GM20000 (cell line): ENCODE results near the gene TNKS2.
A peak's percentile ranks its signal among the peaks of the same experiment; 100 is the strongest.

Source experiments
- DNase-seq: peaks from one replicate; pipeline ENCODE4 v3.0.0; 2012; ENCODE audit warnings: low spot score
- CTCF ChIP-seq: IDR thresholded peaks from 2 replicates; pipeline ENCODE4 v1.5.1; 2012; ENCODE audit warnings: mild to moderate bottlenecking, control low read depth; ENCODE audit errors: extremely low read depth, missing control alignments

TNKS2 gene

GRCh38 chr10:91796331-91797047 is 1.7 kb upstream of the TNKS2 start:
- no peak for TF ChIP-seq CTCF
- peak; percentile 43 for DNase-seq

- no peak for TF ChIP-seq CTCF
- no peak for DNase-seq
Measured at GRCh38 chr10:91797048-91797690, 1.1 kb upstream of the TNKS2 start.

- peak; percentile 34 for DNase-seq
- TF ChIP-seq CTCF: no peak
Measured at GRCh38 chr10:91798649-91799611, 704 bp downstream of the TNKS2 start.

- DNase-seq: no peak
- TF ChIP-seq CTCF: no peak
Measured at GRCh38 chr10:91799612-91799975, 1.4 kb downstream of the TNKS2 start.

- no peak for TF ChIP-seq CTCF
- no peak for DNase-seq
Measured at GRCh38 chr10:91800182-91800581, 2.0 kb downstream of the TNKS2 start.

- no peak for DNase-seq
- TF ChIP-seq CTCF: no peak
Measured at GRCh38 chr10:91800756-91801155, 2.5 kb downstream of the TNKS2 start.
